ENCODE data around the gene PDCD1.
A peak's percentile ranks its signal among the peaks of the same experiment; 100 is the strongest.

PDCD1 gene

DNA sequence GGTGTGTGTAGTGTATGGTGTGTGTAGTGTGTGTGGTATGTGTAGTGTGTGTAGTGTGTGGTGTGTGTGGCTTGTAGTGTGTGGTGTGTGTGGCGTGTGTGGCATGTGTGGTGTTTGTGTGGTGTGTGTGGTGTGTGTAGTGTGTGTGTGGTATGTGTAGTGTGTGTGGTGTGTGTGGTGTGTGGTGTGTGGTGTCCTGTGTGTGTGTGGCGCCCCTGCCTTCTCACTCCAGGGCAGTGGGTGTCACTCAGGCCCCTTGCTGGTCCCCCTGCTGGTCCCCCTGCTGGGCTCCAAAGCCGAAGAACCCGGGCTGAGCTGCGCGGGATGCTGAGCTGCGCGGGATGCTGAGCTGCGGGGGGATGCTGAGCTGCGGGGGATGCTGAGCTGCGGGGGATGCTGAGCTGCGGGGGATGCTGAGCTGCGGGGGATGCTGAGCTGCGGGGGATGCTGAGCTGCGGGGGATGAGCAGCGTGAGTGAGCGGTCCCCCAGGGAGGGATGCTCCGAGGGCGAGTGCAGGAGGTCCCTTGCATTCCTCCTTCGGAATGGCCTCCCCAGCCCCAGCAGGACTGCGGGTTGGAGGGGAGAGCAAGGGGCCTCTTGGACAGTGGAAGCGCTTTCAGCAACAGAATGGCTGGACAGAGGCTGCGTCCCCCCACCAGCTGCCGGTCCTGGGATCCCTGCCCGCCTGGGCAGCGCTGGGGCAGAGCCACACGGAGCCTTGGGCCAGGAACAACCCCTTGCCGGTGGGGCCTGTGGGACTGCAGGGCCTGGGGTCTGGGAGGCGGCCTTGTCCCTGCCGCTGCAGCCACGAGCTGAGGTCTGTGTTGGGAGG is 7.5 kb upstream of the PDCD1 start:
- no peak for DNase-seq (ENCODE audit: low read depth in 1 of 2, low spot score in 1 of 2)

DNA sequence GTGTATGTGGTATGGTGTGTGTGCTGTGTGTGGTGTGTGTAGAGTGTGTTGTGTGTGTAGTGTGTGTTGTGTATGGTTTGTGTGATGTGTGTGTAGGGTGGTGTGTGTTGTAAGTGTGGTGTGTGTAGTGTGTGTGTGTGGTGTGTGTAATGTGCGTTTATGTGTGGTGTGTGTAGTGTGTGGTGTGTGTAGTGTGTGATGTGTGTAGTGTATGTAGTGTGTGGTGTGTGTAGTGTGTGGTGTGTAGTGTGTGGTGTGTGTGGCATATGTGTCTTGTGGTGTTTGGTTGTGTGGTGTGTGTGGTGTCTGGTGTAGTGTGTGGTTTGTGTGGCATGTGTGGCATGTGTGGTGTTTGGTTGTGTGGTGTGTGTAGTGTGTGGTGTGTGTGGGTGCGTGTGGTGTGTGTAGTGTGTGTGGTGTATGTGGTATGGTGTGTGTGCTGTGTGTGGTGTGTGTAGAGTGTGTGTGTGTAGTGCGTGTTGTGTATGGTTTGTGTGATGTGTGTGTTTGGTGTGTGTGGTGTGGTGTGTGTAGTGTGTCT is 6.8 kb upstream of the PDCD1 start:
- no peak for DNase-seq (ENCODE audit: low read depth in 1 of 2, low spot score in 1 of 2)

DNA sequence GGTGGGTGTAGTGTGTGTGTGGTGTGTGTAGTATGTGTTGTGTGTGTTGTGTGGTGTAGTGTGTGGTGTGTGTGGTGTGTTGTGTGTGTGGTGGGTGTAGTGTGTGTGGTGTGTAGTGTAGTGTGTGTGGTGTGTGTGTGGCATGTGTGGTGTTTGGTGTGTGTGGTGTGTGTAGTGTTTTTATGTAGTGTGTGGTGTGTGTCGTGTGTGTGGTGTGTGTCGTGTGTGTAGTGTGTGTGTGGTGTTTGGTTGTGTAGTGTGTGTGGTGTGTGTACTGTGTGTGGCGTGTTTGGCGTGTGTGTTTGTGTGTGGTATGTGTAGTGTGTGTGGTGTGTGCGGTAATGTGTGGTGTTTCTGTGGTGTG is 6.1 kb upstream of the PDCD1 start:
- no peak for DNase-seq (ENCODE audit: low read depth in 1 of 2, low spot score in 1 of 2)

DNA sequence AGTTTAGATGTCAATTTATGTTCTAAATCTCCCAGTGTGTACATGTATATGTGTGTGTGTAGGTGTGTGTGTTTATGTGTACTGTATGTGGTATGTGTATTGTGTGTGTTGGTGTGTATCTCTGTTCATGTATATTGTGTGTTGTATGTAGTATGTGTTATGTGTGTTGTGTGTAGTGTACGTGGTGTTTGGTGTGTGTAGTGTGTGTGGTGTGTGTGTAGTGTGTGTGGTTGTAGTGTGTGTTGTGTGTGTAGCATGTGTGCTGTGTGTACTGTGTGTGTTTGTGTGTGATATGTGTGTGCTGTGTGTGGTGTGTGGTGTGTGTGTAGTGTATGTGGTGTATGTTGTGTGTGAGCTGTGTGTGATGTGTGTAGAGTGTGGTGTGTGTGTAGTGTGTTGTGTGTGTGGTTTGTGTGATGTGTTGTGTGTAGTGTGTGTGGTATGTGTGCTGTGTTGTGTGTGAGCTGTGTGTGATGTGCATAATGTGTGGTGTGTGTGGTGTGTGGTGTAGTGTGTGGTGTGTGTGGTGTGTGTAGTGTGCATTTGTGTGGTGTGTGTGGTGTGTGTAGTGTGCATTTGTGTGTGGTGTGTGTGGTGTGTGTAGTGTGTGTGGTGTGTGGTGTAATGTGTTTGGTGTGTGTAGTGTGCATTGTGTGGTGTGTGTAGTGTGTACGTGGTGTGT is 5.6 kb upstream of the PDCD1 start:
- DNase-seq (ENCODE audit: low read depth in 1 of 2, low spot score in 1 of 2) = no peak

DNA sequence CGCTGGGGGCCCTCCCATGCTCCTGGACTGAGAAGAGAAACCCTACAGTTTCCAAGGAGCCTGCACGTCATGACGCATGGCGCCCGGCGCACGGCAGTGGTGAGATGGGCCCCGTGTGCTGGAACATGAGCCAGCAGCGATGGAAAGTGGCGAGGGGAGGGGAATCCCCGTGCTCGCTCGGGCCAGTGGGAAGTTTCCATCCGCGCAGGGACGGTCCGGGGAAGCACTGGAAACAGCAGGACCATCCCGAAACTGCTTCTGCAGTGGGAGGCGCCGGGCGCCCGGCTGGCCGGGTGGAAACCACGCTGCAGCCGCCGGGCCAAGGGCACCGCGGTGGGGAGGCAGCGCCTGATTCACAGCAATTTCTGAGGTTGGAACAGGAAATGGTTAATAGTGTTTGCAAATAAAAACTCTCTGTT is 4.9 kb upstream of the PDCD1 start:
- DNase-seq (ENCODE audit: low read depth in 1 of 2, low spot score in 1 of 2) = peak in 1 of 2 donors; percentile 43

DNA sequence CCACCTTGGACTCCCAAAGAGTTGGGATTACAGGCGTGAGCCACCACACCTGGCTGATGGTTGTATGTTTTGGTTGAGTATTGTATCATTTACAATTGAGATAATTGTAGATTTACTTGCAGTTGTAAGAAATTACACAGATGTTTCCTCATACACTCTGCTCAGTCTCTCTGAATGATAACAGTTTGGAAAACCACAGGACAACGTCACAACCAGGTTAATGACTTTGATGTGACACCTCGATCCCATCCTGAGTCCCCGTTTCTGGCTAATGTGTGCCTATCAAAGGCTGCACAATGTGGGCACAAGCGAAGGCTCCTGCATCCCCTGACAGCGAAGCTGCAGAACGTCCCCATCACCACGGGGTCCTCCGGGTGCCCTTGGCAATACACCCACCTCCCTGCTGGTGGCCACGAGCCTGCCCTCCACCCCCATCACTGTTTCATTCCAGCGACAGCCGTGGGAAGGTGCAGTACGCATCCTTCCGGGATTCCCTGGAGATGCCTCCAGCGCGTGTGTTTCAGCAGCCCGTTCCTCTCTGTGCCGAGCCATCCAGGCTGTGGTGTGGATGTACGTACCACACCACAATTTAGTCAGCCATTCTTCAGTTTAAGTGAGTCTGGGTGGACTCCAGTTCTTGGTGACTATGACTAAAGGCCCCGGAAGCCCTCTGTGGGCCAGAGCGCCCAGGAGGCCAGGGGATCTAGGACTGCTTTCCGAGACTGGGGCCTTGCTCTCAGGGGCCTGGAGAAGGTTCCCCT is 4.3 kb upstream of the PDCD1 start:
- DNase-seq (ENCODE audit: low read depth in 1 of 2, low spot score in 1 of 2) = no peak

DNA sequence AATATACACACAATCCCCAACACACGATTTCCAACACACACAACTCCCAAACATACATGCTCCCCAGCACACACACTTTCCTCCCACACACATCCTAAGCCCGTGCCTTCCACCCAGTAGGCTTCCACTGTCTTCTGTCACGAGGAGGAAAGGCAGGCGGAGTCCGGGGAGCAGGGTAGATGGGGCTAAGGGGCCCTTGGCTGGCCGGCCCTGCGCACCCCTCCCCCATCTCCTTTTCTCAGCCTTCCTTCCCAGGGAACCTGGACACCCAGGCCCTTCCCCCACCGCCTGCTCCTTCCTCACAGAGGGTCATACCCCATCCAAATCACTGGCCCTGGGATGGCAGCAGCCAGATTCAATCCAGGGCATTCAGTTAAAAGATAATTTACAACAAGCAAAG is 3.4 kb upstream of the PDCD1 start:
- no peak for DNase-seq (ENCODE audit: low read depth in 1 of 2, low spot score in 1 of 2)

DNA sequence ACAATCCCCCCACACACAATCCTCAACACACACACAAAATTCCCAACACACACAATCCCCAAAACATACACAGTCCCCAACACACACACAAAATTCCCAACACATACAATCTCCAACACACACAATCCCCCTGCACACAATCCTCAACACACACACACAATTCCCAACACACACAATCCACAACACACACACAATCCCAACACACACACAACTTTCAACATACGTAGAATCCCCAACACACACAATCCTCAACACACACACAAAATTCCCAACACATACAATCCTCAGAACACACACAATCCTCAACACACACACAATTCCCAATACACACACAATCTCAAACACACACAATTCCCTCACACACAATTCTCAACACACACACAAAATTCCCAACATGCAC is 2.6 kb upstream of the PDCD1 start:
- no peak for DNase-seq (ENCODE audit: low read depth in 1 of 2, low spot score in 1 of 2)

DNA sequence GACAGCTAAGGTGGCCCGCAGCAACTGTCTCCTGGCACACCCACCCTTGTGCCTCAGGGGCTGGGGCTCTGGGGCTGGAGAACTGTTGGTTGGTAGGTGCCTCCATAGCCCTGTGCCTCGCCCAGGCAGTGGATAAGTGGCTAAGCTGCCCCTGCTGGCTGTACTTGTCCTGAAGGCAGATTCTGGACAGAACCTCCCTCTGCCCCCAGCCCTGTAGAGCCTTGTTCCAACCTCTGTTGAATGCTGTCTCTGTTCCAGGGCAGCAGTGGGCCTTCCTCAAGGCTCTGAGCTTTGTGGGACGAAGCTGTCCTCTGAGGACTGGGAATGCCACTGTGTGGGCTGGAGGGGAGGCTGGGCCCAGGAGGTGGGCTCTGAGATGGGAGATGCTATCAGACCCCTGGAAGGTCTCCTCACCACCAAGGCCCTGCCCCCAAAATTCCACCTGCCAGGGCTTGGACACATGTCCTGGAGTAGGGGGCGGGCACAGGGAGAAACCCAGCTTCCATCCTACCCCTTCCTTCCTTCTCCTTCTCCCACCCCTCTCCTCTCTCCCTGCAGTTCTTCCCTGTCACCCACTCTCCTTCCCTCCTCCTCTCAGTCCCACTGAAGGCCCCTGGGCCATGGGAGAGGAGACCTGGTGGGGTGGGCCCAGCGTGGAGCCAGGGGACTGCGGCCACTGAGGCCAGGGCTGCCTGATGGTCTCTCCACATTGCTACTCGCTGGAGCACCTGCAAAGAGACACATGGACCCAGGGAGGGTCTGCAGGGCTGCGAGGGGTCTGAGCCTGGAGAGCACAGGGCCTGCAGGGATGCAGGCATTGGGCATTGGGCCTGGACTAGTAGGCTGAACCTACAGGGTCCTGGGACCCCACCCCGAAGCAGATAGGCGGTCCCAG is 1.7 kb upstream of the PDCD1 start:
- DNase-seq (ENCODE audit: low read depth in 1 of 2, low spot score in 1 of 2) = no peak

DNA sequence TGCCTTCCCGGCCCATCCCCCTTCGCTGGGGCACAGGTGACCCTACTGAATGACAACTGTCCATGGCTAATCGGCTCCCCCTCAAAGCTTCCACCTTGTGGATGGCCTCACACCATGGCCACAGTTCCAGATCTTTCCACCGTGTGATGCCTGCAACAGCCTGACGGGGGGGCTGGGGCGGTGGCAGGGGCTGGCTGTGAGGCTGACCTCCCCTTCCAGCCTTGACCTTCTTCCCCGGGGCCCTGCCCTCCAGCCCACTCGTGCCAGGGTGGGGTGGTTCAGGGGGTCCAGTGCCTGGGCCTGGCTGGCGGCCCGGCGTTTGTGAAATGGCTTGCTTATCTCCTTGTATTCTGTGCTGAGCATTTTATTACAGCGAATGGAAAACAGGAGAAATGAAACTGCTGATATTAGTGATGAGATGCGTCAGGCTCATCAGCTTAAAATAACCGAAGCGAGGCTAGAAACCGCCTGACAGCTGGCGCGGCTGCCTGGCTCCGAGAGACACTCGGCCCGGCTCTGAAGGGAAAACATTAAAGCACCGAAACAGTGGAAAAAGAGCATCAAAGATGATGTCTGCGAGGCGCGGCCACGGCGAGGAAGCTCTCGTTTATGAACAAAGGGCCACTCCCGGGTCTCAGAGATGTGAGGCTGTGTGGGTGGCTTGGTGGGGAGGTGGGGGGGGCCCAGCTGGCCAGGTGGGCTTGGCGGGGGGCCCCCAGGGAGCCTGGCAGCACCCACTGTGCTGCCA is 916 bp upstream of the PDCD1 start:
- peak in 1 of 2 donors; percentile 48 for DNase-seq (ENCODE audit: low read depth in 1 of 2, low spot score in 1 of 2)

DNA sequence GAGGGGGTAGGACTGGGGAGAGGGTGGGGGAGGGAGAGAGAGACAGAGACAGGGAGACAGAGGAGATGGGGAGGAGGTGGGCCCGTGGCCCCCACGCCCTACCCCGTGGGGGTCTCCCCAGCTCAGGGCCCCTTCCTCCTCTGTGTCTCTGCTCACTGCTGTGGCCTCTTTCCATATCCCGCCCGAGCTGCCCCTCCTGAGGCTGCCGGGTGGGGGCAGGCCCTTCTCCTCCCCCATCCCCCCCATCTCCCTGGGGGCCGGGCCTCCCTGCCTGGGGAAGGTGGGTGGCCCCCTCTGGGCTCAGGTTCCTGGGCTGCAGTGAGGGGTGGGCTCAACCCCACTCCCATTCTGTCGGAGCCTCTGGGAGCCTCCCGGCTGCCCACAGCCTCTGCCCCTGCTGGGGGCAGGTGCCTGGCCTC is 332 bp upstream of the PDCD1 start:
- DNase-seq (ENCODE audit: low read depth in 1 of 2, low spot score in 1 of 2) = no peak

DNA sequence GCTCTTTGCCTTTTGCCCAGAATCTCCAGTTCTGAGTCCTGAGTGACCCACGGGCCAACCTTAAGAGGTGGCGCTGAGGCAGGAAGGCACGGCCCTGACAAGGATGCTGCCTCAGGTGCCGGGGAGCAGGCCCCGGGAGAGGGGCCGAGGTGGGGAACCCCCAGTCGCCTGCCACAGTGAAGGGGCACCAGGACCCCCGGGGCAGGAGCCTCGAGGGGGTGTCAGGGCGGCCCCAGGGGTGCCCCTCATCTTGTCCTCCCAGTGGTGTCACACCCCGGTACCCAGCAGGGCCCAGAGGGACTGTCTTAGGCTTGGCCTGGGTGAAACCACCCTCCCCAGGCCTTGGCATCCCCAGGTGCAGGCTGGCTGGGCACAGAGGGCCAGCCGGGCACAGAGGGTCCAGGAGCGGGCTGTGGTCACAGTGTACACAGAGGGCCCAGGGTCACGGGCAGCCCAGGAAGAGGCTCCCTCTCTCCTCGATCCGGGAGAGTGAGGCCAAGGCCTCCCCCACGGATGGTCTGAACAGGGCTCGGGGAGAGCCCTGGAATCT is 1.0 kb downstream of the PDCD1 start:
- DNase-seq (ENCODE audit: low read depth in 1 of 2, low spot score in 1 of 2) = no peak

DNA sequence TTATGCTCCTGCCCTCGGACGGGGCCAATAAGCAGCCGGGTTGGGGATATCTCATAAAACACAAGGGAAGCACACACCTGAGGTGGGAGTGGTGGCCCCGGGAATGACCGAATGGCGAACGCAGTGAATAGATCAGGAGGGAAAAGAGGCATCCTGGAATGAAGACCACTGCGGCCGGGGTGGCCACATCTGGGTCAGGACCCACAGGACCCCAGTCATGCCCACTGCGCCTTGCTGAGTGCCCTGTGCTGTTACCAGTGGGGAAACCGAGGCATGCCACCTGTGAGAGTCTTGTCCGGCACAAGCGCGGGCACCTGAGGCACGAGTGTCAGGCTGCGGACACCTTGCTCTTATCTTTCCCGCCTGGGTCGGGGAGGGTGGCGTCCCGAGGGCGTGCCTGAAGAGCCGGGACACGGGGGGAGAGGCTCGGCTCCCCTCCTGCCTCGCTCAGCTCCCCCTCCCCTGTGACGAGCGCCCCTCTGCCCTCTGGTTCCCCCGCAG is 1.6 kb downstream of the PDCD1 start:
- no peak for DNase-seq (ENCODE audit: low read depth in 1 of 2, low spot score in 1 of 2)

DNA sequence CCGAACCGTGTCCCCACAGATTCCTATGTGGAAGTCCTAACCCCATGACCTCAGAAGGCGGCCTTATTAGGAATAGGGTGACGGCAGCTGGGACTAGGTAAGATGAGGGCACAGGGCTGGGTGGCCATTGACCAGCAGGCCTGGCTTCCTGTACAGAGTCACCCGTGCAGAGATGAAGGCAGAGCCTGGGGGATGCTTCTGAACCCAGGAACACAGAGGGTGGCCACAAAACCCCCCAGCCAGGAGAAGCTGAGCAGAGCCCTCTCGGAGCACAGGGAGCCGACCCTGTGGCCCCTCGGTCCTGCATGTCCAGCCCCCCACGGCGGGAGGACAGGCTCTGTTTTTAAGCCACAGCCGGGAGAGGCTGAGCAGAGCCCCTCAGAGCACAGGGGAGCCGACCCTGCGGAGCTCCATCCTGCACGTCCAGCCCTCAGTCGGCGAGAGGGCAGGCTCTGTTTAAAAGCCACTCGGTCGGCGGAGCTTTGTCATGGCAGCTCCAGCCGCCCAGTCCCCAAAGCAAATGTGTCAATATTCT is 2.7 kb downstream of the PDCD1 start:
- DNase-seq (ENCODE audit: low read depth in 1 of 2, low spot score in 1 of 2) = no peak

DNA sequence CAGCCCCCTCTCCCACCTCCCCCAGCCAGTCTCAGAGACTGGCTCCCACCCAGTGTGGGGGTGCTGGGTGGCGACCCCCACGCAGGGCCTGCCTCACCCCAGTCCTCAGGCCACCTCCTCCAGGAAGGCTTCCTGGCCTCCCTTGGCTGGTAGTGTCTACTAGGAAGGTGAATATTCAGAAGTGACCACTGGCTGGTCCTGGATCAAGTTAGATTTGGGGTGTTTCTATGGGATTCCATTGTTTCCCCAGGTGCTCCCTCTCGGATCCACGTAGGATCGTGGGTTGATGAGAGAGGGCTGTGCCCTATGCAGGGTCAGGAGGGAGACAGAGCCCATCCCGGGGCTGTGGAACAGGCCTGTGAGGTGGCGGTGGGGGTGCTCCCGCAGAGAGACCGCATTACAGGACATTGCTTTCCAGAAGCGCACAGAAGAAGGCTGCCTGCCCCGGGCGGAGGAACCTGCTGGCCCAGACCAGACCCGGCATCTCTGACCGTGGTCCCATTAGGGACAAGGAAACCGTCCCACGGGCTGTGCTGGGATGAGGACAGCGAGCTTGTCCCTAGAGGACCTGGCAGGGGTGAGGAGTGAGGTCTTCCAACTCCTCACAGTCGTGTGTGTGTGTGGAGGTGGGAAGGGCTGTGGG is 3.3 kb downstream of the PDCD1 start:
- DNase-seq (ENCODE audit: low read depth in 1 of 2, low spot score in 1 of 2) = no peak

DNA sequence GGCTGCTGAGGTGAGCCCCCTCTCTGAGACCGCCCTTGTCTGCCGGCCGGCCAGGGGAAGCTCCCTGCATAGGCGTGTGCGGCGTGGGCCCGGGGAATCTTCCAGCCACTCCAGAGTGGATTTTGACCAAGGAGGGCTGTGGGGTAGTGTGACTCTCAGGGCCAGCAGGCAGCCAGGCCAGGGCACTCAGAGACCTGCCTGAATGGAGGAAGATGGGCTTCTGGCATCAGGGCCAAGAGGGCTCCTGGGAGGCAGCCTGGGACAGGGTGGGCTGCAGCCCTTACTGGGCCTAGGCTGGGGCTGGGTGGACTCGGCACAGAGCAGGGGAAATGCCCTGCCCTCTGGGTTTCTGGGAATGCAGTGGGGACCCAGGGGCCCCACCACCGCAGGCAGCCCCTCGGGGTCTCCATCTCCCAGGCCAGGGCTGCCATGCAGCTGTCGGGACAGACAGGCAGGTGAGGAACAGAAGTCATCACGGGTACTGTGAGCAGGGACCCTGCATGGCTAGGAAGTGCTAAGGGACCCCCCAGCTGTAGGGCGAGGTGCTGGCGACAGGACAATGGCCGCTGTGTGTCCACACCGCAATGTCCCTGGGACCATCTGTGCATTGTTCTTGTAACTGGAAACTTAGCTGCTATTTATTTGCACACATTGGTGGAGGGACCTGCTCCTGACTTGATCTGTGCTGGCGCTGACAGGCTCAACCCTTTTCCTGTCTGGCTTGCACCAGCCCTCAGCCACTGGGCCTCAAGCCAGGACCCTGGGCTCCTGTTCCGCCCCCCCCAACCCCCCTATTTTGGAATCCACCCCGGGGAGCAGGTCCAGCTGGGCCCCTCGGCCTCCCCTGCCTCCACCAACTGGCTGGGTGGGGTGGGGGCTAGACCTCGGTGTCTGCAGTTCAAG is 4.1 kb downstream of the PDCD1 start:
- DNase-seq (ENCODE audit: low read depth in 1 of 2, low spot score in 1 of 2) = no peak

DNA sequence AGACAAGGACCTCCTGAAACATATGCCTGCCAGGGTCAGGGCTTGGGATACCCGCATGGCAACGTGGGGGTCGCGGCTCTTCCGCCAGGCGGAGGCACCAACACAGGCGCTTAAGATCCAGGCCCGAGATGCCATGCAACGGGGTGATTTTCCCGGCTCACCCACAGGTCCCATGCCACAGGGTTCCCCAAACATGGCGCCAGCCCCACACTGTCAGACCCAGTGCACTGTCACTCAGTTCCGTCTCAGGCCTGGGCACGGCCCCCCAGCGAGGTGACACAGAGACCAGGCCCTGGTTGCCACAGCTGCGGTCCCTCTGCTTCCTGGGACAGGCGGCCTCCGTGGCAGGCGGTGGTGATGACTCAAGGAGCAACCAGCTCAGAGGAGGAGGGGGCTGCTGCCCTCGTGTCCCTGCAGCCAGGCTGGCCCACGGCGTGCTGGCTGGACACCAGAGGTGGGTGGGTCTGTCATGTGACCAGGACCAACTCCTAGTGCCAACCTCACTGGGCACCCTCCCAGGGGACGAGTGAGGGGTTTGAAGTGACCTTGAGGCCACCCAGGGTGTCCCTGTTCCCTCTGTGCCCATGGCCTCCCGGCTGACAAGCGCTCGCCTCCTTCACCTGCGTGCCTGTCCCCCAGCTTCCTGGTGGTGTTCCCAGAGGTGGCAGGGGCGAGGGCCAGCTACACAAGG is 4.9 kb downstream of the PDCD1 start:
- DNase-seq (ENCODE audit: low read depth in 1 of 2, low spot score in 1 of 2) = no peak

All from activated T-helper 1 cell treated with anti-CD3 and anti-CD28 coated beads, Interleukin-2, amount 50 U/mL, for 16 hours (primary cell).